CD4-positive, CD25-positive, alpha-beta regulatory T cell (primary cell): ENCODE data around the gene NOTCH3. TPM values are rescaled to one million over a fixed set of nuclear protein-coding genes. Genes with fewer than 3 reads are reported as not detected.
A peak's percentile ranks its signal among the peaks of the same experiment; 100 is the strongest.

Source experiments
- ATAC-seq, 2 donors: fragments of 150-1000 bp; cut with Tn5 transposase; one replicate each; pipeline ENCODE4 v1.10.0; 2021; ENCODE audit warnings: low read depth in 2 of 2, moderate number of reproducible peaks in 2 of 2, moderate library complexity in 1 of 2
- DNase-seq, 3 donors: peaks; one replicate each; pipeline versions ENCODE4 v3.0.0 to v3.0.0-alpha.2; 2012 to 2022; ENCODE audit warnings: mixed read lengths in 1 of 3
- H3K27ac ChIP-seq: one replicate; pipeline ENCODE4 v1.7.0; 2013; ENCODE audit warnings: mild to moderate bottlenecking, low read length; ENCODE audit not compliant: insufficient read depth, poor library complexity, severe bottlenecking
- H3K27me3 ChIP-seq: one replicate; pipeline ENCODE4 v1.7.0; 2013; ENCODE audit warnings: low read length; ENCODE audit not compliant: control insufficient read depth, insufficient read depth
- H3K36me3 ChIP-seq: one replicate; pipeline ENCODE4 v1.7.0; 2013; ENCODE audit warnings: mild to moderate bottlenecking, low read length, moderate library complexity; ENCODE audit not compliant: control insufficient read depth, insufficient read depth
- H3K4me1 ChIP-seq: 2 replicates; pipeline ENCODE4 v1.7.0; 2013; ENCODE audit warnings: mild to moderate bottlenecking, low read length; ENCODE audit not compliant: insufficient read depth, control insufficient read depth, poor library complexity, severe bottlenecking
- H3K4me3 ChIP-seq: one replicate; pipeline ENCODE4 v1.7.0; 2013; ENCODE audit warnings: low read depth, mild to moderate bottlenecking, low read length, moderate library complexity
- H3K9me3 ChIP-seq, 2 experiments: 1 replicate in 1 of 2; 2 replicates in 1 of 2; pipeline ENCODE4 v1.7.0; 2013; ENCODE audit warnings: low read length in 2 of 2, mild to moderate bottlenecking in 1 of 2, moderate library complexity in 1 of 2; ENCODE audit not compliant: control insufficient read depth in 2 of 2
- H3K27ac Mint-ChIP-seq, 3 donors: one replicate each; pipeline ENCODE4 v1.8.0; 2020 to 2022; ENCODE audit warnings: mild to moderate bottlenecking in 3 of 3, mixed read lengths in 3 of 3, moderate library complexity in 2 of 3
- H3K27me3 Mint-ChIP-seq: one replicate; pipeline ENCODE4 v1.8.0; 2022; ENCODE audit warnings: mild to moderate bottlenecking, mixed read lengths
- H3K36me3 Mint-ChIP-seq: one replicate; pipeline ENCODE4 v1.8.0; 2020; ENCODE audit warnings: mixed read lengths
- H3K4me1 Mint-ChIP-seq, 4 donors: one replicate each; pipeline ENCODE4 v1.8.0; 2020 to 2022; ENCODE audit warnings: mixed read lengths in 4 of 4, mild to moderate bottlenecking in 1 of 4
- H3K4me3 Mint-ChIP-seq, 4 donors: one replicate each; pipeline ENCODE4 v1.8.0; 2020 to 2022; ENCODE audit warnings: mild to moderate bottlenecking in 4 of 4, mixed read lengths in 4 of 4, moderate library complexity in 3 of 4
- H3K9me3 Mint-ChIP-seq, 7 donors: one replicate each; pipeline ENCODE4 v1.8.0; 2020 to 2022; ENCODE audit warnings: mixed read lengths in 7 of 7, mild to moderate bottlenecking in 3 of 7, moderate library complexity in 2 of 7
- polyA plus RNA-seq, 4 donors: library from polyadenylated mRNA; unstranded; fragments of 300-500 nt; fragmentation: Illumina TruSeq; gene quantifications; one replicate each; pipeline ENCODE4 v1.2.3, GENCODE V29; 2021
- total RNA-seq: library from RNA; stranded (reverse); gene quantifications from one replicate; pipeline ENCODE4 v1.2.3, GENCODE V29; 2022

NOTCH3 gene
- total and polyA plus RNA-seq, 5 donors from 2014 or later, result not detected

DNA sequence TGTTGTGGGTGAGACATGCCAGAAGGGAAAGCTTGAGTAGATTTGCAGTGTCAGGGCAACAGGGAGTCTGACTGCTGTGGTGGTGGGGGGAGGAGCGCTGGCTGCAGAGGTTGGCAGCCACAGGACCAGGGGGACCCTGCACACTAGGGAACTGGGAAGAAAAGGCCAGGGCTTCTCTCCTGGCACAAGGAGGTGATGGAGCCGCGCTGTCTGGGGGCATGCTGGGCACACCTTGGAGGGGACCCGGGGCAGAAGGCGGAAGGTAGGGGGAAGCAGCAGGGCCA is 45.3 kb upstream of the NOTCH3 start:
- ATAC-seq (no peak), DNase-seq (no peak)
- no peaks in the 10 kb centered on the region for H3K27me3 Mint-ChIP-seq
- Histone ChIP-seq H3K4me3 (no peak overlapping the region), H3K4me1 (no peaks in the 10 kb centered on the region), H3K36me3 (peaks cover 88% of the 10 kb centered on the region), H3K27ac (no peak overlapping the region), H3K27me3 (no peaks in the 10 kb centered on the region), H3K9me3 (no peaks in the 10 kb centered on the region)
- H3K4me1 Mint-ChIP-seq, result peaks cover 0 to 6% (median 1%) of the 10 kb centered on the region in 4 donors
- H3K36me3 Mint-ChIP-seq, result peaks cover 32% of the 10 kb centered on the region
- H3K4me3 Mint-ChIP-seq, result no peak overlapping the region
- peak overlapping the region in 1 of 3 donors; percentile 36 for H3K27ac Mint-ChIP-seq
- H3K9me3 Mint-ChIP-seq, result peaks cover 0 to 2% (median 0%) of the 10 kb centered on the region in 7 donors

GRCh38 chr19:15245370-15246197 is 44.8 kb upstream of the NOTCH3 start:
- Histone ChIP-seq H3K4me1 (no peaks in the 10 kb centered on the region), H3K9me3 (no peaks in the 10 kb centered on the region), H3K27me3 (no peaks in the 10 kb centered on the region), H3K27ac (no peak overlapping the region), H3K4me3 (no peak overlapping the region), H3K36me3 (peaks cover 86% of the 10 kb centered on the region)
- Mint-ChIP-seq H3K36me3 (peaks cover 32% of the 10 kb centered on the region), H3K27me3 (no peaks in the 10 kb centered on the region), H3K4me1 (peaks cover 0 to 6% (median 1%) of the 10 kb centered on the region in 4 donors), H3K9me3 (peaks cover 0 to 2% (median 0%) of the 10 kb centered on the region in 7 donors), H3K4me3 (no peak overlapping the region), H3K27ac (peak overlapping the region in 2 of 3 donors; percentile 36 to 38)
- DNase-seq (no peak), ATAC-seq (no peak)

DNA sequence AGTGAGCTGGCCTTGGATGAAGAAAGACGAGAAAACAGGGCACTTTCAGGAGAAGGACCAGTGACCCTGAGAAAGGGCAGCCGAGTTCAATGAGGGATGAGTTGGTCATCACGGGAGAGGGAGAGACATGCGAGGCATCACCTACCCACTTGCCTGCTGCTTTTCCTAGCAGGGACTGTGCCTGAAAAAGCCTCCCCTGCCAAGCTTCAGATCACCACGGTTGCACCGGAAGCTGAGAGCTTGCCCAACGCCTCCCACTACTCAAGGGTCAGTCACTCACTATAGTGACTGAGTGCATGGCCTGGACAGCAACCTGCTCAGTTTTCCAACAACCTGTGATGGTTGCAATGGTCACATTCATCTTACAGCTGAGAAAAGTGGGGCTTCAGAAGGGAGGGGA is 44.0 kb upstream of the NOTCH3 start:
- peaks cover 0 to 2% (median 0%) of the 10 kb centered on the region in 7 donors for H3K9me3 Mint-ChIP-seq
- peak overlapping the region in 1 of 4 donors; percentile 65 for H3K4me3 Mint-ChIP-seq
- Histone ChIP-seq H3K9me3 (no peaks in the 10 kb centered on the region), H3K27me3 (no peaks in the 10 kb centered on the region), H3K4me1 (no peaks in the 10 kb centered on the region), H3K4me3 (no peak overlapping the region), H3K36me3 (peaks cover 86% of the 10 kb centered on the region), H3K27ac (no peak overlapping the region)
- H3K27ac Mint-ChIP-seq, result peak overlapping the region in 1 of 3 donors; percentile 49
- DNase-seq (no peak), ATAC-seq (no peak)
- H3K36me3 Mint-ChIP-seq, result peaks cover 34% of the 10 kb centered on the region
- peaks cover 0 to 6% (median 1%) of the 10 kb centered on the region in 4 donors for H3K4me1 Mint-ChIP-seq
- no peaks in the 10 kb centered on the region for H3K27me3 Mint-ChIP-seq

GRCh38 chr19:15244106-15244803 is 43.5 kb upstream of the NOTCH3 start:
- H3K27ac ChIP-seq, result no peak overlapping the region
- Mint-ChIP-seq H3K4me1 (peaks cover 0 to 6% (median 1%) of the 10 kb centered on the region in 4 donors), H3K36me3 (peaks cover 35% of the 10 kb centered on the region), H3K27me3 (no peaks in the 10 kb centered on the region), H3K27ac (peak overlapping the region in 1 of 3 donors; percentile 49), H3K9me3 (peaks cover 0 to 2% (median 0%) of the 10 kb centered on the region in 7 donors), H3K4me3 (no peak overlapping the region)
- H3K27me3 ChIP-seq, result no peaks in the 10 kb centered on the region
- H3K36me3 ChIP-seq, result peaks cover 86% of the 10 kb centered on the region
- no peak overlapping the region for H3K4me3 ChIP-seq
- DNase-seq (no peak), ATAC-seq (no peak)
- no peaks in the 10 kb centered on the region for H3K9me3 ChIP-seq
- H3K4me1 ChIP-seq, result no peaks in the 10 kb centered on the region

DNA sequence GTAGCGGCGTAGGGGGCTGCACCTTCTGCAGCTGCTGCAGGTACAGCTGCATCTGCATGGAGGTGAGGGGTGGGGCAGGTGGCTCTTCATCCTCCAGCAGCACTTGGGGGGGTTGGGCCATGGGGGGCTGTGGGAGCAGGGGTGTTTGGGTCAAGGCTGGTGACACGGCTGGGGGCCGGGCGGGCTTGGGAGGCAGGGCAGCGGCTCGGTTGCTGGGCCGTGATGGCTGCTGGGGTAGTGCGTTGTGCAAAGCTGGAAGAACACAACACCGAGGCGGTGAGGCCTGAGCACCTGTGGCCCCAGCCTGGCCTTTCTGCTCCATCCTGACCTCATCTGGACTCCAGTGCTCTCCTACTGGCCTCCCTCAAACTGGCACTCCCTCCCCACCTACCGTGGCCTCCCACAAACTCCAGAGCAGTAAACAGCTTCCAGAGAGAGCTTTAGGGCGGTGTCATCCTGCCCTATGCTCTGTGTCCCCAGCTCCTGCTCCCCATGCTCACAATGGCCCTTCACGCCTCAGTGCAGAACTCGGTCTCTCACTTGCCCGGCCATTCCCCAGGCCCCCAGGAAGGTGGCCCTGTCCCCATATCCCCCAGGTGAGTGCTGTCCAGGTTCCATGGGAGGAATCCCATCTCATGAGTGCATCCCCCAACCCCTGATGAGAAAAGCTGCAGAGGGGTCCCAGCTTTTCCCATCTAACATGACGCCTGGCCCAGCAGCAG is 42.6 kb upstream of the NOTCH3 start:
- peaks cover 34% of the 10 kb centered on the region for H3K36me3 Mint-ChIP-seq
- peaks cover 0 to 2% (median 0%) of the 10 kb centered on the region in 7 donors for H3K9me3 Mint-ChIP-seq
- Histone ChIP-seq H3K27me3 (no peaks in the 10 kb centered on the region), H3K4me3 (no peak overlapping the region), H3K27ac (no peak overlapping the region), H3K4me1 (no peaks in the 10 kb centered on the region), H3K36me3 (peaks cover 85% of the 10 kb centered on the region), H3K9me3 (no peaks in the 10 kb centered on the region)
- peaks cover 0 to 6% (median 1%) of the 10 kb centered on the region in 4 donors for H3K4me1 Mint-ChIP-seq
- H3K27ac Mint-ChIP-seq, result no peak overlapping the region
- no peak for ATAC-seq
- H3K4me3 Mint-ChIP-seq, result no peak overlapping the region
- no peaks in the 10 kb centered on the region for H3K27me3 Mint-ChIP-seq
- no peak for DNase-seq

DNA sequence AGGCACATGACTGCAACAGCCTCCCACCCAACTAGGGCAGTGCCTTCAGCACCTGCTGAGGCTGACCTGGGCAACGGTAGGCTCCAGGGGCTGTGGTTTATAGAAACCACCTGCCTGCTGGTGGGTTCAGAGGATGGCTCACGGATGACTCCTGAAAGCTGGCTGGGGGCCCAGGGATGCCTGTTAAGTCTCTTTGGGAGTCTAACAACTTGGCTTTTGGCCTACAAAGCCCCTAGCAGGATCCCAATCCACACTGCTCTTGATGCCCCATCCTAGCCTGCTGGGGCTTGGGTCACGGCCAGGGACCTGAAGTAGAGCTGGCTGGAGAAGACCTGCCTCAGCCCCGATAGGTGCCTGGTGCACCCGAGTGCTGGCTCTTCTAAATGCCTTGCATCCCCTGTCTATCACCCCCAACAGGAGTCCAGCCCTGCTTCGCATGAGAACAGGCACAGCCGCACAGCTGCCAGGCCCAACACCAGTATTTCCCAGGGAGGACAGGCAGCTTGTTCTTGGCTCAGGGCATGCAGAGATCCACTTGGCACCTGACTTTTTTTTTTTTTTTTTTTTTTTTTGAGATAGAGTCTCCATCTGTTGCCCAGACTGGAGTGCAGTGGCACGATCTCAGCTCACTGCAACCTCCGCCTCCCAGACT is 40.6 kb upstream of the NOTCH3 start:
- H3K36me3 Mint-ChIP-seq, result peaks cover 40% of the 10 kb centered on the region
- H3K9me3 ChIP-seq, result no peaks in the 10 kb centered on the region
- no peak overlapping the region for H3K27ac Mint-ChIP-seq
- H3K36me3 ChIP-seq, result peaks cover 82% of the 10 kb centered on the region
- H3K4me1 ChIP-seq, result no peaks in the 10 kb centered on the region
- H3K4me3 Mint-ChIP-seq, result no peak overlapping the region
- H3K4me1 Mint-ChIP-seq, result peaks cover 0 to 6% (median 1%) of the 10 kb centered on the region in 4 donors
- H3K27me3 ChIP-seq, result no peaks in the 10 kb centered on the region
- H3K9me3 Mint-ChIP-seq, result peaks cover 0 to 1% (median 0%) of the 10 kb centered on the region in 7 donors
- no peak overlapping the region for H3K27ac ChIP-seq
- ATAC-seq, result no peak
- no peak overlapping the region for H3K4me3 ChIP-seq
- DNase-seq, result no peak
- no peaks in the 10 kb centered on the region for H3K27me3 Mint-ChIP-seq

DNA sequence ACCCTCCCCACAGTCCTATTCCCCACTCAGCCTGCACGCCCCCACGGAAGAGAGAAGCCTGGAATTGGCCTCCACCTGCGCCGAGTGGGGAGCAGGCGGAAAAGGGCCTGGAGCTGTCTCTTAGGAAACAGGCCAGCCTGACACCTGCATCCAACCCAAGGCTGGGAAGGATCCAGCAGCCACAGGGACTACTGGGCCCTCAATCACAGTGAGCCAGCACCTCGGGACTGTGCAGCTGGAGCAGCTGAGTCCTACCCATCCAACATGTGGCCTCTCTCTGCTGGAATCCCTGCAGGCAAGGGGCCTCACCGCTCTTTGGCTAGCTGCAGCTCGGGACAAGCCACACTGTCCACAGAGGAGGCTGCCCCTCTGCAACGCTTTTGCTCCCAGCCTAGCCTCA is 39.7 kb upstream of the NOTCH3 start:
- H3K4me3 ChIP-seq, result no peak overlapping the region
- no peaks in the 10 kb centered on the region for H3K9me3 ChIP-seq
- no peak for DNase-seq
- ATAC-seq, result no peak
- H3K27me3 ChIP-seq, result no peaks in the 10 kb centered on the region
- Mint-ChIP-seq H3K4me3 (no peak overlapping the region), H3K27ac (no peak overlapping the region), H3K36me3 (peaks cover 40% of the 10 kb centered on the region), H3K9me3 (no peaks in the 10 kb centered on the region), H3K27me3 (no peaks in the 10 kb centered on the region), H3K4me1 (peaks cover 0 to 4% (median 1%) of the 10 kb centered on the region in 4 donors)
- no peaks in the 10 kb centered on the region for H3K4me1 ChIP-seq
- peaks cover 80% of the 10 kb centered on the region for H3K36me3 ChIP-seq
- no peak overlapping the region for H3K27ac ChIP-seq
